Neural cell (in vitro differentiated cells): ENCODE data around the gene ZBTB7A. TPM values are rescaled to one million over a fixed set of nuclear protein-coding genes. Genes with fewer than 3 reads are reported as not detected.

Experiments used
- H2AFZ ChIP-seq: fragments of 200-600, 300-800 bp; sonication (generic), shearing (Covaris generic); 2 replicates; pipeline ENCODE4 v1.6.0; 2014; ENCODE audit warnings: low read depth, mild to moderate bottlenecking, antibody characterized with exemption, low read length, moderate library complexity
- H3F3A ChIP-seq: fragments of 200-600 bp; shearing (Covaris generic); 2 replicates; pipeline ENCODE4 v1.6.1; 2016; ENCODE audit warnings: mild to moderate bottlenecking, moderate library complexity, mixed read lengths, antibody characterized with exemption, low read length; ENCODE audit not compliant: insufficient read depth, poor library complexity, severe bottlenecking
- H3K27ac ChIP-seq: fragments of 200-600, 300-800 bp; sonication (generic), shearing (Covaris generic); 2 replicates; pipeline ENCODE4 v1.5.1; 2014; ENCODE audit warnings: mild to moderate bottlenecking, low read length, moderate library complexity
- H3K27me3 ChIP-seq: fragments of 300-800, 200-600 bp; sonication (generic), shearing (Covaris generic); 2 replicates; pipeline ENCODE4 v1.6.0; 2014; ENCODE audit warnings: mild to moderate bottlenecking, low read depth, low read length, moderate library complexity; ENCODE audit not compliant: insufficient read depth
- H3K36me3 ChIP-seq: fragments of 300-800, 200-600 bp; sonication (generic), shearing (Covaris generic); 2 replicates; pipeline ENCODE4 v1.5.1; 2014; ENCODE audit warnings: mild to moderate bottlenecking, antibody characterized with exemption, low read length, moderate library complexity; ENCODE audit not compliant: insufficient read depth
- H3K4me2 ChIP-seq: fragments of 300-800, 200-600 bp; sonication (generic), shearing (Covaris generic); 2 replicates; pipeline ENCODE4 v1.6.0; 2014; ENCODE audit warnings: mild to moderate bottlenecking, low read length
- H3K4me3 ChIP-seq: fragments of 300-800, 200-600 bp; sonication (generic), shearing (Covaris generic); 2 replicates; pipeline ENCODE4 v1.5.1; 2014; ENCODE audit warnings: mild to moderate bottlenecking, low read length, moderate library complexity
- H3K79me2 ChIP-seq: fragments of 200-600 bp; shearing (Covaris generic); replicated peaks from 2 replicates; pipeline ENCODE4 v1.6.0; 2014; ENCODE audit warnings: mild to moderate bottlenecking, low read length, moderate library complexity; ENCODE audit not compliant: insufficient read depth
- H3K9ac ChIP-seq: fragments of 300-800, 200-600 bp; sonication (generic), shearing (Covaris generic); 2 replicates; pipeline ENCODE4 v1.6.1; 2016; ENCODE audit warnings: mild to moderate bottlenecking, low read length, mixed read lengths
- H3K9me2 ChIP-seq: fragments of 200-600 bp; shearing (Covaris generic); 2 replicates; pipeline ENCODE4 v1.6.1; 2016; ENCODE audit warnings: mild to moderate bottlenecking, low read length, mixed read lengths; ENCODE audit not compliant: insufficient read depth
- H3K9me3 ChIP-seq: fragments of 200-600, 300-800 bp; sonication (generic), shearing (Covaris generic); 2 replicates; pipeline ENCODE4 v1.6.1; 2016; ENCODE audit warnings: mild to moderate bottlenecking, mixed run types, low read length, moderate library complexity, mixed read lengths
- H4K20me1 ChIP-seq: fragments of 200-600 bp; shearing (Covaris generic); 2 replicates; pipeline ENCODE4 v1.6.1; 2016; ENCODE audit warnings: mild to moderate bottlenecking, mixed run types; ENCODE audit not compliant: insufficient read depth
- CTCF ChIP-seq: fragments of 450-650 bp; IDR thresholded peaks from 2 replicates; pipeline ENCODE4 v1.5.1; 2014; ENCODE audit warnings: antibody characterized with exemption, mild to moderate bottlenecking, moderate library complexity; ENCODE audit not compliant: poor library complexity, severe bottlenecking
- EP300 ChIP-seq: fragments of 450-650 bp; conservative IDR thresholded peaks from 2 replicates; pipeline ENCODE4 v1.6.1; 2014; ENCODE audit warnings: antibody characterized with exemption, mild to moderate bottlenecking, moderate library complexity; ENCODE audit not compliant: poor library complexity, severe bottlenecking
- EZH2 ChIP-seq: fragments of 200-600, 300-800 bp; shearing (Covaris generic), sonication (generic); IDR thresholded peaks from 2 replicates; pipeline ENCODE4 v1.6.1; 2014; ENCODE audit warnings: antibody characterized with exemption, low read length, borderline replicate concordance, mild to moderate bottlenecking; ENCODE audit not compliant: insufficient read depth, poor library complexity, severe bottlenecking
- MXI1 ChIP-seq: fragments of 450-650 bp; conservative IDR thresholded peaks from 2 replicates; pipeline ENCODE4 v1.6.1; 2014; ENCODE audit warnings: antibody characterized with exemption, mild to moderate bottlenecking; ENCODE audit not compliant: poor library complexity, severe bottlenecking
- POLR2AphosphoS5 ChIP-seq: IDR thresholded peaks from 2 replicates; pipeline ENCODE4 v1.6.1; 2012
- RAD21 ChIP-seq: fragments of 450-650 bp; conservative IDR thresholded peaks from 2 replicates; pipeline ENCODE4 v1.6.1; 2014; ENCODE audit warnings: antibody characterized with exemption, mild to moderate bottlenecking, moderate library complexity
- REST ChIP-seq: IDR thresholded peaks from 2 replicates; pipeline ENCODE4 v1.6.1; 2012; ENCODE audit warnings: borderline replicate concordance
- SMC3 ChIP-seq: fragments of 450-650 bp; conservative IDR thresholded peaks from 2 replicates; pipeline ENCODE4 v1.6.1; 2014; ENCODE audit warnings: antibody characterized with exemption, mild to moderate bottlenecking, moderate library complexity; ENCODE audit not compliant: poor library complexity
- TAF1 ChIP-seq: IDR thresholded peaks from 2 replicates; pipeline ENCODE4 v1.6.1; 2012; ENCODE audit warnings: low read depth
- polyA plus RNA-seq: library from polyadenylated mRNA; depleted of rRNA; stranded (reverse); fragments of >200 nt; gene quantifications from 2 replicates; pipeline ENCODE4 v1.2.3, GENCODE V29; 2014

The ZBTB7A gene
- polyA plus RNA-seq, 1 donor from 2014 or later, result 1.7 TPM

DNA sequence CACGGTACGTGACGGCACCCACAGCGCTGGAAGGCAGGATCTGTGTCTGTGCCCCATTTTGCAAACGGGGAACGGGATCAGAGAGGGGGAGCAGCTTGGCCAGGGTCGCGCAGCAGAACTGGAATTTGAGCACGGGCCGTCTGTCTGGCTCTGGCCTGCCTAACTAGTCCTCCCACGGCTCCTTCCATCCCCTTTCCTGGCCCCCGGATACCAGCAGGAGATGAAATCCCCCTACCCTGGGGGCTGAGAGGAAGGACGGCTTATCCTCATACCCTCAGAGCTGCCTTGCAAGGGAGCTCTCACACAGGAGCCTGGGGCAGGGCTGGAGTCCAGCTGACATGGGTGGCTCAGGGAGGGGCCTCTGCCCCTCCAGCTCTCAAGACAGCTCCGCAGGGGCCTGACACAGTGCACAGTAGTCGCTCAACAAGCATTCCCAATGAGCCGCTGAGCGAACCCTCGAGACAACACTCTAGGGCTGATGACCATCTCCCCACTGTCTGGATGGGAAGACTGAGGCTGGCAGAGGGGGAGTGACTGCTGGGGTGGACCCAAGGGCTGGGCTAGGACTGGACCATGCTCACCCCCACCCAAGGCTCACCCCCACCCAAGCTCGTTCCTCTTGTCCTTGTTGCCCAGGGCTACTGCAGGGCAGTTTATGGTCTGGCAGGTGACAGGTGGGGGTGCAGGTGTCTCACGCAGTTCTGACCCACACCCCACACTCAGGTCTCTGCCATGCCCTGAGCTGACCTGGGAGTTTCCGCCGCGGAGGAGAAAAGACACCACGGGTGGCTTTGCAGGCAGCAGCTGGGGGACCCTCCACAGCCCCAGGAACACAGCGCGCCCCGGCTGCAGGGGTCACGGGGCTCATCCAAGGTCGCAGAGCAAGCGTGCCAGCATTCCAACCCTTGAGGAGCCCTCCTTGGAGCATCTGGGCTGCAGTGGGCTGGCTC lies 4.0 kb downstream of the ZBTB7A start:
- no peak for TF ChIP-seq EP300
- no peak for TF ChIP-seq POLR2AphosphoS5
- no peak for TF ChIP-seq MXI1
- no peak for TF ChIP-seq RAD21
- no peak for TF ChIP-seq SMC3
- TF ChIP-seq CTCF, result no peak
- TF ChIP-seq TAF1, result no peak
- no peak for TF ChIP-seq EZH2
- no peak for TF ChIP-seq REST
- Histone ChIP-seq H3K27me3 (peaks cover 6% of the 10 kb centered on the region), H3F3A (no peaks in the 10 kb centered on the region), H3K9me2 (no peaks in the 10 kb centered on the region), H3K4me2 (no peak overlapping the region), H3K79me2 (peaks cover 3% of the 10 kb centered on the region), H2AFZ (no peak overlapping the region), H3K27ac (no peak overlapping the region), H3K9me3 (no peaks in the 10 kb centered on the region), H4K20me1 (peaks cover 5% of the 10 kb centered on the region), H3K4me3 (no peak overlapping the region), H3K9ac (no peak overlapping the region), H3K36me3 (no peaks in the 10 kb centered on the region)

GRCh38 chr19:4061683-4062418 lies 4.8 kb downstream of the ZBTB7A start:
- Histone ChIP-seq H3K36me3 (no peaks in the 10 kb centered on the region), H3F3A (no peaks in the 10 kb centered on the region), H2AFZ (no peak overlapping the region), H3K4me2 (no peak overlapping the region), H4K20me1 (peaks cover 5% of the 10 kb centered on the region), H3K9me3 (no peaks in the 10 kb centered on the region), H3K9ac (no peak overlapping the region), H3K79me2 (peaks cover 3% of the 10 kb centered on the region), H3K4me3 (no peak overlapping the region), H3K27me3 (no peaks in the 10 kb centered on the region), H3K9me2 (no peaks in the 10 kb centered on the region), H3K27ac (no peak overlapping the region)
- TF ChIP-seq POLR2AphosphoS5 (no peak), MXI1 (no peak), EZH2 (no peak), REST (no peak), TAF1 (no peak)
